GM21529 (cell line): ENCODE data around the gene ERC2.
A peak's percentile ranks its signal among the peaks of the same experiment; 100 is the strongest.

Experiments
- ATAC-seq: cut with Tn5 transposase; IDR thresholded peaks from one replicate; pipeline ENCODE4 v1.9.1; 2021; ENCODE audit not compliant: unreplicated experiment

ERC2 gene

GRCh38 chr3:55608301-55608937 is 859.8 kb downstream of the ERC2 start:
- ATAC-seq, result no peak

GRCh38 chr3:55607844-55608243 is 860.4 kb downstream of the ERC2 start:
- peak; percentile 91 for ATAC-seq

- no peak for ATAC-seq
These were observed 861.1 kb downstream of the ERC2 start for GRCh38 chr3:55607175-55607574.

GRCh38 chr3:55605443-55606236 is 862.6 kb downstream of the ERC2 start:
- ATAC-seq, result no peak

GRCh38 chr3:55604846-55605245 is 863.4 kb downstream of the ERC2 start:
- no peak for ATAC-seq

GRCh38 chr3:55604402-55604801 is 863.9 kb downstream of the ERC2 start:
- ATAC-seq, result no peak

- ATAC-seq, result no peak
These were observed 866.7 kb downstream of the ERC2 start for GRCh38 chr3:55601366-55602080.

GRCh38 chr3:55598224-55598623 is 870.0 kb downstream of the ERC2 start:
- ATAC-seq, result no peak

- ATAC-seq, result no peak
These were observed 870.6 kb downstream of the ERC2 start for GRCh38 chr3:55597641-55598040.

GRCh38 chr3:55596212-55596611 is 872.1 kb downstream of the ERC2 start:
- no peak for ATAC-seq

- ATAC-seq, result no peak
These were observed 872.8 kb downstream of the ERC2 start for GRCh38 chr3:55595420-55595819.

GRCh38 chr3:55592572-55592971 is 875.7 kb downstream of the ERC2 start:
- ATAC-seq, result no peak

- no peak for ATAC-seq
These were observed 876.4 kb downstream of the ERC2 start for GRCh38 chr3:55591888-55592287.

GRCh38 chr3:55588146-55588765 is 880.0 kb downstream of the ERC2 start:
- no peak for ATAC-seq

GRCh38 chr3:55585856-55586255 is 882.4 kb downstream of the ERC2 start:
- no peak for ATAC-seq

- ATAC-seq, result no peak
These were observed 883.4 kb downstream of the ERC2 start for GRCh38 chr3:55584716-55585368.

- no peak for ATAC-seq
These were observed 884.2 kb downstream of the ERC2 start for GRCh38 chr3:55584030-55584429.

- no peak for ATAC-seq
These were observed 884.8 kb downstream of the ERC2 start for GRCh38 chr3:55583475-55583874.

- no peak for ATAC-seq
These were observed 888.8 kb downstream of the ERC2 start for GRCh38 chr3:55579496-55579895.

GRCh38 chr3:55576621-55577388 is 891.5 kb downstream of the ERC2 start:
- ATAC-seq, result no peak
